ENCODE data around the gene PNKP. TPM values are rescaled to one million over a fixed set of nuclear protein-coding genes. Genes with fewer than 3 reads are reported as not detected.
A peak's percentile ranks its signal among the peaks of the same experiment; 100 is the strongest.

Gene PNKP
- total RNA-seq, 1 experiment from 2014 or later = 90.3 TPM

GRCh38 chr19:49818649-49819370, 48.6 kb downstream of the PNKP start:
- POLR2A ChIA-PET = interaction anchor here (0.6 to 3.6 kb wide), 16 partner anchors 8 to 238 kb away, joined by 3 to 36 read pairs (median 4); partner anchors contain the start of genes AKT1S1, AP2A1, PNKP and PRRG2
- Mint-ChIP-seq H3K27me3 (ENCODE audit: insufficient read depth, unreplicated experiment) (no peaks in the 10 kb centered on the region), H3K4me3 (ENCODE audit: unreplicated experiment) (peak overlapping the region; percentile 97), H3K36me3 (ENCODE audit: insufficient read depth, unreplicated experiment) (peaks cover 33% of the 10 kb centered on the region), H3K4me1 (ENCODE audit: insufficient read depth, unreplicated experiment) (peaks cover 16% of the 10 kb centered on the region), H3K27ac (ENCODE audit: low read depth, unreplicated experiment) (peak overlapping the region; percentile 100), H3K9me3 (ENCODE audit: unreplicated experiment) (no peaks in the 10 kb centered on the region)
- intact Hi-C loops (cut with micrococcal nuclease) = loop anchor here (5.0 kb wide), 1 partner anchor 48 kb away; the partner anchor contains the start of gene PNKP
- no peak for DNase-seq (ENCODE audit: unreplicated experiment)
- TF ChIP-seq CTCF (IDR thresholded peaks at IDR 0.05; ENCODE audit: unreplicated experiment) = no peak
- CTCF ChIA-PET = interaction anchor here (0.5 to 1.5 kb wide), 8 partner anchors 11 to 314 kb away, joined by 3 to 6 read pairs (median 3); no protein-coding TSS in a partner anchor
- no TSS peak for BruUV-seq (replicated peaks)

- Mint-ChIP-seq H3K4me1 (ENCODE audit: insufficient read depth, unreplicated experiment) (peaks cover 16% of the 10 kb centered on the region), H3K36me3 (ENCODE audit: insufficient read depth, unreplicated experiment) (peaks cover 33% of the 10 kb centered on the region), H3K9me3 (ENCODE audit: unreplicated experiment) (no peaks in the 10 kb centered on the region), H3K27me3 (ENCODE audit: insufficient read depth, unreplicated experiment) (no peaks in the 10 kb centered on the region), H3K27ac (ENCODE audit: low read depth, unreplicated experiment) (peak within 1 kb of the TSS; percentile 100), H3K4me3 (ENCODE audit: unreplicated experiment) (peak within 1 kb of the TSS; percentile 97)
- ChIA-PET POLR2A (interaction anchor here (0.6 to 3.6 kb wide), 18 partner anchors 30 to 825 kb away, joined by 3 to 36 read pairs (median 4); partner anchors contain the start of genes AKT1S1, AP2A1, GYS1 and PNKP), CTCF (interaction anchor here (0.9 to 1.0 kb wide), 2 partner anchors 12 to 52 kb away, joined by 3 to 6 read pairs; no protein-coding TSS in a partner anchor)
- peak; percentile 26 for TF ChIP-seq CTCF (IDR thresholded peaks at IDR 0.05; ENCODE audit: unreplicated experiment)
- DNase-seq (ENCODE audit: unreplicated experiment) = peak; percentile 84
- intact Hi-C loops (cut with micrococcal nuclease) = loop anchor here (5.0 kb wide), 1 partner anchor 49 kb away; the partner anchor contains the start of gene PNKP
- BruUV-seq (replicated peaks) = no TSS peak
These were observed 49.3 kb downstream of the PNKP start, which contains the start of gene MED25 for GRCh38 chr19:49817964-49818648. Gene MED25 (plus strand): TSS chr19:49818289. CDS start chr19:49818342, 53 bp downstream.

GRCh38 chr19:49816590-49816989, 50.8 kb downstream of the PNKP start:
- Mint-ChIP-seq H3K4me3 (ENCODE audit: unreplicated experiment) (peak overlapping the region; percentile 97), H3K4me1 (ENCODE audit: insufficient read depth, unreplicated experiment) (peaks cover 16% of the 10 kb centered on the region), H3K27ac (ENCODE audit: low read depth, unreplicated experiment) (peak overlapping the region; percentile 100), H3K36me3 (ENCODE audit: insufficient read depth, unreplicated experiment) (peaks cover 18% of the 10 kb centered on the region), H3K9me3 (ENCODE audit: unreplicated experiment) (no peaks in the 10 kb centered on the region), H3K27me3 (ENCODE audit: insufficient read depth, unreplicated experiment) (no peaks in the 10 kb centered on the region)
- BruUV-seq (replicated peaks) = no TSS peak
- intact Hi-C loops (cut with micrococcal nuclease) = loop anchor here (5.0 kb wide), 1 partner anchor 51 kb away; the partner anchor contains the start of gene PNKP
- no peak for TF ChIP-seq CTCF (IDR thresholded peaks at IDR 0.05; ENCODE audit: unreplicated experiment)
- ChIA-PET POLR2A (interaction anchor here (0.7 to 3.6 kb wide), 4 partner anchors 34 to 139 kb away, joined by 4 to 36 read pairs (median 12); partner anchors contain the start of genes AKT1S1, AP2A1, PRMT1 and PTOV1), CTCF (interaction anchor here (0.7 to 1.3 kb wide), 2 partner anchors 66 to 413 kb away, joined by 3 read pairs; no protein-coding TSS in a partner anchor)
- no peak for DNase-seq (ENCODE audit: unreplicated experiment)
